ENCODE results near the gene NAMPT.

The NAMPT gene

DNA sequence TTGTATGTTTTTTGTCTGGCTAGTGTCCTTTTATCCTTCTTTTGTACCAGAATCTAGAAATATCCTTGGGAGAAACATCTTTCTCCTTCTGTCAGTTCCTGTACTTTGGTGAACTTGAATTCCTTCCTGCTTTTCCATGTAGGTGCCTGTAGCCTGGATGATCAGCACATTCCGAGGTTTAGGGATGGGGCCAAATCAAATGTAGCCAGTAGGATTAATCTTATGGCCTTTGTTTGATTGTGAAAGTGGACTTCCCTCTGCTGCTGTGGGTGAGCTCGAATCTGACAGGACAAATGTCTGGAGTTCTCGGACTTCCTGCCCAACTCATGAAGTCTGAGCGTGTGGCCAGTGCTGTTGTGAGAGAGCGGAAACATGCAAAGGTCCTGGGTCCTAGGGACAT lies 33.2 kb upstream of the NAMPT start:
- Histone ChIP-seq H3K79me2 (ENCODE audit: control insufficient read depth, low read length) (no peaks in the 10 kb centered on the region), H3K9me2 (replicated peaks; ENCODE audit: control insufficient read depth, low read length) (no peaks in the 10 kb centered on the region; the same call in 1 of the 2 replicates), H3F3A (ENCODE audit: control insufficient read depth, insufficient read depth) (peaks cover 3% of the 10 kb centered on the region; the same call in 1 of the 2 replicates), H3K9me3 (ENCODE audit: control insufficient read depth, insufficient read depth, low read length) (no peaks in the 10 kb centered on the region), H3K4me1 (ENCODE audit: control insufficient read depth, low read length) (peaks cover 10% of the 10 kb centered on the region), H3K27ac (ENCODE audit: low read depth, low read length) (no peak overlapping the region), H3K4me3 (ENCODE audit: low read length) (no peak overlapping the region), H4K20me1 (ENCODE audit: control insufficient read depth, insufficient read depth, low read depth, low read length) (no peaks in the 10 kb centered on the region), H3K4me2 (ENCODE audit: low read length) (no peak overlapping the region), H3K36me3 (ENCODE audit: control insufficient read depth, low read length) (no peaks in the 10 kb centered on the region), H3K27me3 (ENCODE audit: control insufficient read depth, low read length) (no peaks in the 10 kb centered on the region; the same call in 1 of the 2 replicates)
- TF ChIP-seq, protein P1, sequence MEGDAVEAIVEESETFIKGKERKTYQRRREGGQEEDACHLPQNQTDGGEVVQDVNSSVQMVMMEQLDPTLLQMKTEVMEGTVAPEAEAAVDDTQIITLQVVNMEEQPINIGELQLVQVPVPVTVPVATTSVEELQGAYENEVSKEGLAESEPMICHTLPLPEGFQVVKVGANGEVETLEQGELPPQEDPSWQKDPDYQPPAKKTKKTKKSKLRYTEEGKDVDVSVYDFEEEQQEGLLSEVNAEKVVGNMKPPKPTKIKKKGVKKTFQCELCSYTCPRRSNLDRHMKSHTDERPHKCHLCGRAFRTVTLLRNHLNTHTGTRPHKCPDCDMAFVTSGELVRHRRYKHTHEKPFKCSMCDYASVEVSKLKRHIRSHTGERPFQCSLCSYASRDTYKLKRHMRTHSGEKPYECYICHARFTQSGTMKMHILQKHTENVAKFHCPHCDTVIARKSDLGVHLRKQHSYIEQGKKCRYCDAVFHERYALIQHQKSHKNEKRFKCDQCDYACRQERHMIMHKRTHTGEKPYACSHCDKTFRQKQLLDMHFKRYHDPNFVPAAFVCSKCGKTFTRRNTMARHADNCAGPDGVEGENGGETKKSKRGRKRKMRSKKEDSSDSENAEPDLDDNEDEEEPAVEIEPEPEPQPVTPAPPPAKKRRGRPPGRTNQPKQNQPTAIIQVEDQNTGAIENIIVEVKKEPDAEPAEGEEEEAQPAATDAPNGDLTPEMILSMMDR (IDR thresholded peaks at IDR 0.05; ENCODE audit: low read depth, low read length, poor library complexity, severe bottlenecking), result no peak
- TF ChIP-seq EZH2phosphoT487 (IDR thresholded peaks at IDR 0.05; ENCODE audit: borderline replicate concordance, low read length), result no peak

GRCh38 chr7:106316947-106317346 lies 32.2 kb upstream of the NAMPT start:
- no peak overlapping the region for H3K27ac ChIP-seq (ENCODE audit: low read depth, low read length)
- TF ChIP-seq EZH2phosphoT487 (IDR thresholded peaks at IDR 0.05; ENCODE audit: borderline replicate concordance, low read length), result no peak
- TF ChIP-seq, protein P1 (IDR thresholded peaks at IDR 0.05; ENCODE audit: low read depth, low read length, poor library complexity, severe bottlenecking), result no peak
- no peak overlapping the region for H3K4me2 ChIP-seq (ENCODE audit: low read length)
- no peaks in the 10 kb centered on the region; the same call in 1 of the 2 replicates for H3K9me2 ChIP-seq (replicated peaks; ENCODE audit: control insufficient read depth, low read length)
- no peaks in the 10 kb centered on the region for H4K20me1 ChIP-seq (ENCODE audit: control insufficient read depth, insufficient read depth, low read depth, low read length)
- H3F3A ChIP-seq (ENCODE audit: control insufficient read depth, insufficient read depth), result peaks cover 3% of the 10 kb centered on the region; the same call in 1 of the 2 replicates
- H3K4me3 ChIP-seq (ENCODE audit: low read length), result no peak overlapping the region
- peaks cover 10% of the 10 kb centered on the region for H3K4me1 ChIP-seq (ENCODE audit: control insufficient read depth, low read length)
- no peaks in the 10 kb centered on the region for H3K9me3 ChIP-seq (ENCODE audit: control insufficient read depth, insufficient read depth, low read length)
- H3K79me2 ChIP-seq (ENCODE audit: control insufficient read depth, low read length), result no peaks in the 10 kb centered on the region
- no peaks in the 10 kb centered on the region for H3K36me3 ChIP-seq (ENCODE audit: control insufficient read depth, low read length)
- no peaks in the 10 kb centered on the region; the same call in 1 of the 2 replicates for H3K27me3 ChIP-seq (ENCODE audit: control insufficient read depth, low read length)

DNA sequence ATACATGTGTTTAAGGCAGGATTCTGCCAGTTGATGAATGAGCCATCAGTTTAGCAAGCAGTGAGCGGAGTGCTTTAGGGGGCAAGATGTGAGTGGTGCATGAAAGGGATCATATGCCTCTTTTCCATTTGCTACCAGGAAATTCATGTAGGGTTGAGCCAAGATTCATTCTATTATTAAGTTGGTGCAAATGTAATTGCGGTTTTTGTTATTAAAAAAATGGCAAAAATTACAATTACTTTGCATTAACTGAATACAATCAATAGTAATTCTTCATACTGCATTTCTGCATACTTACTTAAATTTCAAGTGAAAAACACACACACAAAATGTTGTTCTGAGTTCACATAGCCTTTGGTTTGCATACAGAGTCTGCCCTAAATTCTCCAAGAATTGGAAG lies 30.1 kb upstream of the NAMPT start:
- H3F3A ChIP-seq (ENCODE audit: control insufficient read depth, insufficient read depth), result peaks cover 3% of the 10 kb centered on the region; the same call in 1 of the 2 replicates
- no peaks in the 10 kb centered on the region for H3K36me3 ChIP-seq (ENCODE audit: control insufficient read depth, low read length)
- H3K27ac ChIP-seq (ENCODE audit: low read depth, low read length), result no peak overlapping the region
- no peaks in the 10 kb centered on the region for H3K79me2 ChIP-seq (ENCODE audit: control insufficient read depth, low read length)
- H3K4me3 ChIP-seq (ENCODE audit: low read length), result no peak overlapping the region
- TF ChIP-seq EZH2phosphoT487 (IDR thresholded peaks at IDR 0.05; ENCODE audit: borderline replicate concordance, low read length), result no peak
- TF ChIP-seq, protein P1 (IDR thresholded peaks at IDR 0.05; ENCODE audit: low read depth, low read length, poor library complexity, severe bottlenecking), result no peak
- no peaks in the 10 kb centered on the region for H3K9me3 ChIP-seq (ENCODE audit: control insufficient read depth, insufficient read depth, low read length)
- H3K27me3 ChIP-seq (ENCODE audit: control insufficient read depth, low read length), result no peaks in the 10 kb centered on the region; the same call in 1 of the 2 replicates
- H4K20me1 ChIP-seq (ENCODE audit: control insufficient read depth, insufficient read depth, low read depth, low read length), result no peaks in the 10 kb centered on the region
- no peak overlapping the region for H3K4me2 ChIP-seq (ENCODE audit: low read length)
- peaks cover 10% of the 10 kb centered on the region for H3K4me1 ChIP-seq (ENCODE audit: control insufficient read depth, low read length)
- no peaks in the 10 kb centered on the region; the same call in 1 of the 2 replicates for H3K9me2 ChIP-seq (replicated peaks; ENCODE audit: control insufficient read depth, low read length)
